Measurements from ENCODE around the gene CYFIP1. TPM values are rescaled to one million over a fixed set of nuclear protein-coding genes. Genes with fewer than 3 reads are reported as not detected.

Gene CYFIP1
- total and polyA plus RNA-seq, 2 of the 13 experiments (the other 11 are each of a cell fraction or from before 2014, with no cell fraction given): 38.1 to 58.3 TPM

DNA sequence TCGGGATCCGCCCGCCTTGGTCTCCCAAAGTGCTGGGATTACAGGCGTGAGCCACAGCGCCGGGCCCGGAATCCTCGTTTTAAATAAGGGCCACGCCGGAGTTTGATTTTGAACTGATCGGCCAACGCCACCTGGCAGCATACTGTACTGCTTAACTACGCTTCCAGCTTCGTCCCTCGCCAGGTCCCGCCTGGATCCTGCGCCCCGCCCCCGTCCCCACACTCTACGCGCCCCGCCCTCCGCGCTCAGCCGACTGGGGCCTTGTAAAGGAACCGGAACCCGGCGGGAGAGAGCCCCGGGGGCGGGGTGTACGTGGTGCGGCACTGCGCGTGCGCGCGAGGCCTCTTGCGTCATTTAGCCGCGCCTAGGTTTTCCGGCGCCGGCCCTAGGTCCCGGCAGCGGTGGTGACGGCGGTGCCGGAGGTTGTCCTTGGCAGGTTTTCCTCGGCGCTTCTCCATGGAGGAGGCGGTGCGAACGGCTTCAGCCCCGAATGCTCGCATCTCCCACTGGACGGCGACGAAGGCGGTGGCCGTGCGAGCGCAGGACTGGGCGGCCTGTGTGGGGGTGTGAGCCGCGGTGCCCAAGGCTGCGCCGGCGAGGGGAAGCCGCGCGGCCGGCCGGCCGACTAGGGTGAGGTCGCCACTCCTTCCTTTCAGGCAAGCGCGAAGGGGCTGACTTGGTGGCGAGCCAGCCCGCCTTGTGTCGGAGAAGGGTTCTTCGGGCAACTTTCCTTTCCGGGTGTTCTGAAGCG, 141.7 kb downstream of the CYFIP1 start, which contains the start of gene NIPA2 (continued):
- TF ChIP-seq CBFB (CRISPR knock-in tag; IDR thresholded peaks at IDR 0.05): no peak
- TF ChIP-seq ZNF614 (CRISPR knock-in tag; IDR thresholded peaks at IDR 0.05; ENCODE audit: borderline replicate concordance): no peak; the same call in 1 of the 2 replicates
- TF ChIP-seq ETV5 (CRISPR knock-in tag; IDR thresholded peaks at IDR 0.05; ENCODE audit: borderline replicate concordance): peak; percentile 71; the same call in 1 of the 2 replicates
- no peak for TF ChIP-seq RARA (CRISPR knock-in tag; IDR thresholded peaks at IDR 0.05)
- TF ChIP-seq POLR2AphosphoS2 (IDR thresholded peaks at IDR 0.05; ENCODE audit: low read depth, low read length): no peak
- TF ChIP-seq KLF11 (CRISPR knock-in tag; IDR thresholded peaks at IDR 0.05): no peak
- TF ChIP-seq ZNF160 (CRISPR knock-in tag; IDR thresholded peaks at IDR 0.05): no peak
- TF ChIP-seq TSC22D2 (CRISPR knock-in tag; IDR thresholded peaks at IDR 0.05; ENCODE audit: borderline replicate concordance): no peak
- TF ChIP-seq, protein P1, sequence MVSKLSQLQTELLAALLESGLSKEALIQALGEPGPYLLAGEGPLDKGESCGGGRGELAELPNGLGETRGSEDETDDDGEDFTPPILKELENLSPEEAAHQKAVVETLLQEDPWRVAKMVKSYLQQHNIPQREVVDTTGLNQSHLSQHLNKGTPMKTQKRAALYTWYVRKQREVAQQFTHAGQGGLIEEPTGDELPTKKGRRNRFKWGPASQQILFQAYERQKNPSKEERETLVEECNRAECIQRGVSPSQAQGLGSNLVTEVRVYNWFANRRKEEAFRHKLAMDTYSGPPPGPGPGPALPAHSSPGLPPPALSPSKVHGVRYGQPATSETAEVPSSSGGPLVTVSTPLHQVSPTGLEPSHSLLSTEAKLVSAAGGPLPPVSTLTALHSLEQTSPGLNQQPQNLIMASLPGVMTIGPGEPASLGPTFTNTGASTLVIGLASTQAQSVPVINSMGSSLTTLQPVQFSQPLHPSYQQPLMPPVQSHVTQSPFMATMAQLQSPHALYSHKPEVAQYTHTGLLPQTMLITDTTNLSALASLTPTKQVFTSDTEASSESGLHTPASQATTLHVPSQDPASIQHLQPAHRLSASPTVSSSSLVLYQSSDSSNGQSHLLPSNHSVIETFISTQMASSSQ (IDR thresholded peaks at IDR 0.05; ENCODE audit: low read depth): no peak
- TF ChIP-seq, protein P1 (CRISPR knock-in tag; IDR thresholded peaks at IDR 0.05; ENCODE audit: borderline replicate concordance): no peak; the same call in 1 of the 2 replicates
- TF ChIP-seq, protein P2, sequence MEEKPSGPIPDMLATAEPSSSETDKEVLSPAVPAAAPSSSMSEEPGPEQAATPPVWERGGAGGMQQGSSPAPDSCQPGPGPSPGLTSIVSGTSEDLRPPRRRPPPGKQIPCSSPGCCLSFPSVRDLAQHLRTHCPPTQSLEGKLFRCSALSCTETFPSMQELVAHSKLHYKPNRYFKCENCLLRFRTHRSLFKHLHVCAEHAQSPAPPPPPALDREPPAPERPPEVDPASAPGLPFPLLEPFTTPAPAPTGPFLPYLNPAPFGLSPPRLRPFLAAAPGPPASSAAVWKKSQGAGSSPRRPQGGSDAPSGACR (CRISPR knock-in tag; IDR thresholded peaks at IDR 0.05): no peak
- TF ChIP-seq PTBP1 (IDR thresholded peaks at IDR 0.05; ENCODE audit: low read depth, low read length, poor library complexity, severe bottlenecking): no peak
- TF ChIP-seq RBM22 (optimal IDR thresholded peaks at IDR 0.05; ENCODE audit: low read length): no peak
- TF ChIP-seq, protein P3, sequence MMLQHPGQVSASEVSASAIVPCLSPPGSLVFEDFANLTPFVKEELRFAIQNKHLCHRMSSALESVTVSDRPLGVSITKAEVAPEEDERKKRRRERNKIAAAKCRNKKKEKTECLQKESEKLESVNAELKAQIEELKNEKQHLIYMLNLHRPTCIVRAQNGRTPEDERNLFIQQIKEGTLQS (CRISPR knock-in tag; IDR thresholded peaks at IDR 0.05): no peak; the same call in 1 of the 2 replicates
- TF ChIP-seq HNRNPH1 (optimal IDR thresholded peaks at IDR 0.05; ENCODE audit: low read depth, low read length): no peak
- no peak for TF ChIP-seq TBX3 (IDR thresholded peaks at IDR 0.05; ENCODE audit: borderline replicate concordance)
- TF ChIP-seq CBX2 (IDR thresholded peaks at IDR 0.05; ENCODE audit: low read depth, low read length): no peak
- no peak for TF ChIP-seq CBX2 (CRISPR knock-in tag; IDR thresholded peaks at IDR 0.05; ENCODE audit: low read depth)
- TF ChIP-seq, protein P4, sequence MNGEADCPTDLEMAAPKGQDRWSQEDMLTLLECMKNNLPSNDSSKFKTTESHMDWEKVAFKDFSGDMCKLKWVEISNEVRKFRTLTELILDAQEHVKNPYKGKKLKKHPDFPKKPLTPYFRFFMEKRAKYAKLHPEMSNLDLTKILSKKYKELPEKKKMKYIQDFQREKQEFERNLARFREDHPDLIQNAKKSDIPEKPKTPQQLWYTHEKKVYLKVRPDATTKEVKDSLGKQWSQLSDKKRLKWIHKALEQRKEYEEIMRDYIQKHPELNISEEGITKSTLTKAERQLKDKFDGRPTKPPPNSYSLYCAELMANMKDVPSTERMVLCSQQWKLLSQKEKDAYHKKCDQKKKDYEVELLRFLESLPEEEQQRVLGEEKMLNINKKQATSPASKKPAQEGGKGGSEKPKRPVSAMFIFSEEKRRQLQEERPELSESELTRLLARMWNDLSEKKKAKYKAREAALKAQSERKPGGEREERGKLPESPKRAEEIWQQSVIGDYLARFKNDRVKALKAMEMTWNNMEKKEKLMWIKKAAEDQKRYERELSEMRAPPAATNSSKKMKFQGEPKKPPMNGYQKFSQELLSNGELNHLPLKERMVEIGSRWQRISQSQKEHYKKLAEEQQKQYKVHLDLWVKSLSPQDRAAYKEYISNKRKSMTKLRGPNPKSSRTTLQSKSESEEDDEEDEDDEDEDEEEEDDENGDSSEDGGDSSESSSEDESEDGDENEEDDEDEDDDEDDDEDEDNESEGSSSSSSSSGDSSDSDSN (CRISPR knock-in tag; IDR thresholded peaks at IDR 0.05): peak; percentile 91
- no peak for TF ChIP-seq SATB2 (CRISPR knock-in tag; IDR thresholded peaks at IDR 0.05)
- TF ChIP-seq HDAC6 (IDR thresholded peaks at IDR 0.05; ENCODE audit: low read depth, low read length): no peak
- TF ChIP-seq MAFF (IDR thresholded peaks at IDR 0.05; ENCODE audit: low read depth, low read length): no peak
- TF ChIP-seq, protein P5, sequence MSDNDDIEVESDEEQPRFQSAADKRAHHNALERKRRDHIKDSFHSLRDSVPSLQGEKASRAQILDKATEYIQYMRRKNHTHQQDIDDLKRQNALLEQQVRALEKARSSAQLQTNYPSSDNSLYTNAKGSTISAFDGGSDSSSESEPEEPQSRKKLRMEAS (IDR thresholded peaks at IDR 0.05): peak; percentile 50; the same call in 1 of the 2 replicates
